Ishikawa (cell line): Measurements from ENCODE around the gene OBI1.

Experiments used
- CEBPB ChIP-seq: IDR thresholded peaks from 2 replicates; pipeline ENCODE4 v1.6.1; 2012
- CREB1 ChIP-seq: IDR thresholded peaks from 2 replicates; pipeline ENCODE4 v1.6.1; 2012; ENCODE audit warnings: low read depth
- EGR1 ChIP-seq: IDR thresholded peaks from 2 replicates; pipeline ENCODE4 v1.6.1; 2012
- EP300 ChIP-seq: IDR thresholded peaks from 2 replicates; pipeline ENCODE4 v1.6.1; 2012; ENCODE audit warnings: borderline replicate concordance
- FOXM1 ChIP-seq: IDR thresholded peaks from 2 replicates; pipeline ENCODE4 v1.6.1; 2012; ENCODE audit warnings: low read depth, borderline replicate concordance
- MAX ChIP-seq: IDR thresholded peaks from 2 replicates; pipeline ENCODE4 v1.6.1; 2012
- NFIC ChIP-seq: IDR thresholded peaks from 2 replicates; pipeline ENCODE4 v1.6.1; 2012
- RAD21 ChIP-seq: IDR thresholded peaks from 2 replicates; pipeline ENCODE4 v1.6.1; 2012; ENCODE audit warnings: low read depth
- REST ChIP-seq: IDR thresholded peaks from 2 replicates; pipeline ENCODE4 v1.6.1; 2012; ENCODE audit warnings: low read depth, mild to moderate bottlenecking
- TAF1 ChIP-seq: IDR thresholded peaks from 2 replicates; pipeline ENCODE4 v1.6.1; 2012; ENCODE audit warnings: low read depth, mild to moderate bottlenecking
- TCF12 ChIP-seq: IDR thresholded peaks from 2 replicates; pipeline ENCODE4 v1.6.1; 2012; ENCODE audit warnings: low read depth
- TEAD4 ChIP-seq: IDR thresholded peaks from 2 replicates; pipeline ENCODE4 v1.6.1; 2012
- USF1 ChIP-seq: IDR thresholded peaks from 2 replicates; pipeline ENCODE4 v1.6.1; 2012
- YY1 ChIP-seq: IDR thresholded peaks from 2 replicates; pipeline ENCODE4 v1.6.1; 2012; ENCODE audit warnings: low read depth
- ZBTB7A ChIP-seq: IDR thresholded peaks from 2 replicates; pipeline ENCODE4 v1.6.1; 2012; ENCODE audit warnings: low read depth

The OBI1 gene

GRCh38 chr13:78593129-78593528, 65.8 kb downstream of the OBI1 start:
- no peak for TF ChIP-seq ZBTB7A
- TF ChIP-seq EGR1, result no peak
- TF ChIP-seq TEAD4, result no peak
- TF ChIP-seq CEBPB, result no peak
- TF ChIP-seq FOXM1, result no peak
- TF ChIP-seq MAX, result no peak
- TF ChIP-seq EP300, result no peak
- no peak for TF ChIP-seq YY1
- TF ChIP-seq REST, result no peak
- TF ChIP-seq TCF12, result no peak

- no peak for TF ChIP-seq FOXM1
- no peak for TF ChIP-seq YY1
- TF ChIP-seq ZBTB7A, result no peak
- no peak for TF ChIP-seq EP300
- TF ChIP-seq MAX, result no peak
These were observed 66.4 kb downstream of the OBI1 start for GRCh38 chr13:78592584-78592983.

GRCh38 chr13:78589206-78589605, 69.7 kb downstream of the OBI1 start:
- TF ChIP-seq NFIC, result no peak
- TF ChIP-seq REST, result peak; percentile 94
- no peak for TF ChIP-seq EGR1

- TF ChIP-seq ZBTB7A (no peak), YY1 (no peak), TCF12 (no peak), EGR1 (no peak), USF1 (no peak), NFIC (no peak), REST (no peak), CEBPB (no peak), RAD21 (no peak), TAF1 (no peak), MAX (no peak), TEAD4 (no peak), FOXM1 (no peak), EP300 (no peak)
These were observed 71.6 kb downstream of the OBI1 start for GRCh38 chr13:78587395-78587794.

GRCh38 chr13:78586706-78587105, 72.2 kb downstream of the OBI1 start:
- TF ChIP-seq TAF1, result no peak

GRCh38 chr13:78576261-78576660, 82.7 kb downstream of the OBI1 start:
- TF ChIP-seq YY1 (no peak), ZBTB7A (no peak), CREB1 (no peak), MAX (no peak), TAF1 (no peak), CEBPB (no peak), TEAD4 (no peak), NFIC (no peak), EGR1 (no peak), EP300 (no peak), RAD21 (no peak)
